HepG2 (cell line): ENCODE measurements around the gene PIEZO2.

ENCODE experiments used
- CERS6 ChIP-seq: sonication (generic); formaldehyde crosslinking; IDR thresholded peaks from 2 replicates; pipeline ENCODE4 v1.5.0; 2020; ENCODE audit warnings: missing genetic modification reagents
- DNMT1 ChIP-seq: sonication (generic); formaldehyde crosslinking; IDR thresholded peaks from 2 replicates; pipeline ENCODE4 v1.5.1; 2020; ENCODE audit warnings: mild to moderate bottlenecking, missing genetic modification reagents
- POLR2A ChIP-seq, 2 experiments: IDR thresholded peaks; 2 replicates each; pipeline ENCODE4 v1.6.1; 2011; ENCODE audit warnings: low read depth in 2 of 2, low read length in 2 of 2, mild to moderate bottlenecking in 1 of 2, moderate library complexity in 1 of 2; ENCODE audit not compliant: insufficient read depth in 1 of 2
- REL ChIP-seq: sonication (generic); formaldehyde crosslinking; conservative IDR thresholded peaks from 2 replicates; pipeline ENCODE4 v1.8.0; 2022; ENCODE audit warnings: mild to moderate bottlenecking, missing genetic modification reagents, moderate library complexity
- ZNF24 ChIP-seq: fragments of 450-650 bp; IDR thresholded peaks from 2 replicates; pipeline ENCODE4 v1.6.1; 2017; ENCODE audit warnings: antibody characterized with exemption, mild to moderate bottlenecking
- ZNF264 ChIP-seq: sonication (generic); formaldehyde crosslinking; IDR thresholded peaks from 2 replicates; pipeline ENCODE4 v1.4.0; 2020; ENCODE audit warnings: missing genetic modification reagents
- ZNF790 ChIP-seq: sonication (generic); formaldehyde crosslinking; IDR thresholded peaks from 2 replicates; pipeline ENCODE4 v1.8.0; 2022; ENCODE audit warnings: missing genetic modification reagents, mild to moderate bottlenecking, borderline replicate concordance
- TF ChIP-seq, protein P1 (sequence below): sonication (generic); formaldehyde crosslinking; IDR thresholded peaks from 2 replicates; pipeline ENCODE4 v1.5.0; 2020; ENCODE audit warnings: mild to moderate bottlenecking, missing genetic modification reagents, moderate library complexity
- TF ChIP-seq, protein P2 (sequence below): sonication (generic); formaldehyde crosslinking; IDR thresholded peaks from 2 replicates; pipeline ENCODE4 v1.4.0; 2020; ENCODE audit warnings: missing genetic modification reagents
- TF ChIP-seq, protein P3 (sequence below): sonication (generic); formaldehyde crosslinking; conservative IDR thresholded peaks from 2 replicates; pipeline ENCODE4 v1.8.1; 2023; ENCODE audit warnings: missing genetic modification reagents

GRCh38 chr18:11136241-11136640, 13.1 kb downstream of the PIEZO2 start:
- TF ChIP-seq, protein P1, sequence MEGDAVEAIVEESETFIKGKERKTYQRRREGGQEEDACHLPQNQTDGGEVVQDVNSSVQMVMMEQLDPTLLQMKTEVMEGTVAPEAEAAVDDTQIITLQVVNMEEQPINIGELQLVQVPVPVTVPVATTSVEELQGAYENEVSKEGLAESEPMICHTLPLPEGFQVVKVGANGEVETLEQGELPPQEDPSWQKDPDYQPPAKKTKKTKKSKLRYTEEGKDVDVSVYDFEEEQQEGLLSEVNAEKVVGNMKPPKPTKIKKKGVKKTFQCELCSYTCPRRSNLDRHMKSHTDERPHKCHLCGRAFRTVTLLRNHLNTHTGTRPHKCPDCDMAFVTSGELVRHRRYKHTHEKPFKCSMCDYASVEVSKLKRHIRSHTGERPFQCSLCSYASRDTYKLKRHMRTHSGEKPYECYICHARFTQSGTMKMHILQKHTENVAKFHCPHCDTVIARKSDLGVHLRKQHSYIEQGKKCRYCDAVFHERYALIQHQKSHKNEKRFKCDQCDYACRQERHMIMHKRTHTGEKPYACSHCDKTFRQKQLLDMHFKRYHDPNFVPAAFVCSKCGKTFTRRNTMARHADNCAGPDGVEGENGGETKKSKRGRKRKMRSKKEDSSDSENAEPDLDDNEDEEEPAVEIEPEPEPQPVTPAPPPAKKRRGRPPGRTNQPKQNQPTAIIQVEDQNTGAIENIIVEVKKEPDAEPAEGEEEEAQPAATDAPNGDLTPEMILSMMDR (CRISPR knock-in tag), result no peak
- TF ChIP-seq CERS6, result no peak
- no peak for TF ChIP-seq REL (CRISPR knock-in tag)
- TF ChIP-seq ZNF24, result no peak
- TF ChIP-seq POLR2A (IDR thresholded peaks at IDR 0.05; ENCODE audit: insufficient read depth in 1 of 2, low read depth in 2 of 2, low read length in 2 of 2), result no peak
- TF ChIP-seq, protein P2, sequence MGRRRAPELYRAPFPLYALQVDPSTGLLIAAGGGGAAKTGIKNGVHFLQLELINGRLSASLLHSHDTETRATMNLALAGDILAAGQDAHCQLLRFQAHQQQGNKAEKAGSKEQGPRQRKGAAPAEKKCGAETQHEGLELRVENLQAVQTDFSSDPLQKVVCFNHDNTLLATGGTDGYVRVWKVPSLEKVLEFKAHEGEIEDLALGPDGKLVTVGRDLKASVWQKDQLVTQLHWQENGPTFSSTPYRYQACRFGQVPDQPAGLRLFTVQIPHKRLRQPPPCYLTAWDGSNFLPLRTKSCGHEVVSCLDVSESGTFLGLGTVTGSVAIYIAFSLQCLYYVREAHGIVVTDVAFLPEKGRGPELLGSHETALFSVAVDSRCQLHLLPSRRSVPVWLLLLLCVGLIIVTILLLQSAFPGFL (CRISPR knock-in tag), result no peak
- TF ChIP-seq DNMT1, result no peak
- no peak for TF ChIP-seq ZNF264 (CRISPR knock-in tag)
- TF ChIP-seq ZNF790 (CRISPR knock-in tag), result no peak
- TF ChIP-seq, protein P3, sequence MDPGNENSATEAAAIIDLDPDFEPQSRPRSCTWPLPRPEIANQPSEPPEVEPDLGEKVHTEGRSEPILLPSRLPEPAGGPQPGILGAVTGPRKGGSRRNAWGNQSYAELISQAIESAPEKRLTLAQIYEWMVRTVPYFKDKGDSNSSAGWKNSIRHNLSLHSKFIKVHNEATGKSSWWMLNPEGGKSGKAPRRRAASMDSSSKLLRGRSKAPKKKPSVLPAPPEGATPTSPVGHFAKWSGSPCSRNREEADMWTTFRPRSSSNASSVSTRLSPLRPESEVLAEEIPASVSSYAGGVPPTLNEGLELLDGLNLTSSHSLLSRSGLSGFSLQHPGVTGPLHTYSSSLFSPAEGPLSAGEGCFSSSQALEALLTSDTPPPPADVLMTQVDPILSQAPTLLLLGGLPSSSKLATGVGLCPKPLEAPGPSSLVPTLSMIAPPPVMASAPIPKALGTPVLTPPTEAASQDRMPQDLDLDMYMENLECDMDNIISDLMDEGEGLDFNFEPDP (CRISPR knock-in tag), result no peak
